HG02678 (cell line): ENCODE measurements around the gene CDK11B.

Experiments used
- ATAC-seq: cut with Tn5 transposase; IDR thresholded peaks from one replicate; pipeline ENCODE4 v1.9.1; 2021; ENCODE audit warnings: mild to moderate bottlenecking, moderate library complexity; ENCODE audit not compliant: unreplicated experiment

The CDK11B gene

DNA sequence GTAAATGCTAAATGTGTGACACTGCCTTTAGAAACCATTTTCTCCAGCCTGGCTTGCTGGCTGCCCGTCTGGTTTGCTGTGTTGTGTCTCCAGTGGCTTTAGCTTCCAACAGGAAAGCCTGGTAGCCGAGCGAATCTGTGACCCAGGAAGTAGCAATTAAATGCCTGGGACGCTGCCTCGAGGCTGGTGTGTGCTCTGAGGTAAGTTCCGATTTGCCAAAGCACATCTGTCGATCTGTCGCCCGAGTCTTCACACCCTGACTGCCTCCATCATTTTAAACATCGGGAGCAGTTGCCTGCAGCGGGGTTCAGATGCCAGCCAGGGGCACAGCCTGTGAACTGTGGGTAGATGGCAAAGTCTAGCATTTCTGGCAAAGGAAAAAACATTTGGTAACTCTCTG, 41.3 kb downstream of the CDK11B start:
- ATAC-seq: no peak

DNA sequence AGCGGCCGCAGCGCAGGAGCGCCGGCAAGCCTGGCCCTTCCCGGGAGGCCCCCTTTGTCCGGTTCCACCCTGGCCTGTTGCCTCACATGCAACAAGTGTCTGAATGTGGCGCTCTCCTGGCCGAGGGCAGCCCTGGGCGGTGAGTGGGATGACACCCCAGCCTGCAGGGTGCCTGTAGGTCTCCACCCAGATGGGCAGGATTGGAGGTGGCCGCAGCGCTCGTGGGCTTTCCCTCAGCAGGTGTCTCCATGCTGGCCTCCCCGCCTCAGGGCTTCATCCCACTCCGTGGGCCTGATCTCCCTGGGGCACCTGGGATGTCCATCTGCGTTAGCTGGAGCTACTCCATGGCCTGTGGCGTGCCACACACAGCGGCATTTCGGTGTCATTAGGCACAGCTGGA, 42.0 kb downstream of the CDK11B start:
- ATAC-seq: no peak

DNA sequence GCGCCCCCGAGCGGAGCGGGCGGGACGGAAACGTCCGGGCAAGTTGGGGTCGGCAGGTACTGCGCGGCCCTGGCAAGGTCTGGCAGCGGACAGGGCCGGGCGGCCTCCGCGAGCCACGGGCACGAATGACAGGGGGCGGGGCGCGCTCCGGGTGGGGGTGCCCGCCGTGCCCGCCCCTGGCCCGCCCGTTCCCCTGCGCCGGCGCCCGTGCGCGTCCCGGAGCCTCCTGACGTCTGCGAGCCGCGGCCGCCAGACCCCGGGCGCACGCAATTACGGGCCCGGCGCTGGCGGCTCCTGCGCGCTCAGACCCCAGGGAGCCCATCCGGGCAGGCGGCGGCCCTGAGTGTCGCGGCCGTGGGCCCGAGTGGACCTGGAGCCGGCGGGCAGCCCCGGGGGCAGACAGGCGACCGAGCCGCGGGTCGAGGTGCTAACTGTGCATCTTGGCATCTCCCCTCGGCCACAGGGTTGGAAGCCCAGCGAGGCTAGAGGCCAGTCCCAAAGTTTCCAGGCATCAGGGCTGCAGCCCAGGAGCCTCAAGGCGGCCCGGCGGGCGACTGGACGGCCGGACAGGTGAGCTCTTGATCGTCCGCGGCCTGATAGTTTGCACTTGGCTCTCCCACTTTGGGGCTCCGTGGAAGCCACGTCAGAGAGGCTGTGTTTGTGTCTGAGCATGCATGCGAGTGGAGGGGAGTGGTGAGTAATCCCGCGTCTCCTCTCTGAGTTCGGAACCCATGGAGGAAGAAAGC, 42.6 kb downstream of the CDK11B start:
- ATAC-seq: peak; percentile 20

DNA sequence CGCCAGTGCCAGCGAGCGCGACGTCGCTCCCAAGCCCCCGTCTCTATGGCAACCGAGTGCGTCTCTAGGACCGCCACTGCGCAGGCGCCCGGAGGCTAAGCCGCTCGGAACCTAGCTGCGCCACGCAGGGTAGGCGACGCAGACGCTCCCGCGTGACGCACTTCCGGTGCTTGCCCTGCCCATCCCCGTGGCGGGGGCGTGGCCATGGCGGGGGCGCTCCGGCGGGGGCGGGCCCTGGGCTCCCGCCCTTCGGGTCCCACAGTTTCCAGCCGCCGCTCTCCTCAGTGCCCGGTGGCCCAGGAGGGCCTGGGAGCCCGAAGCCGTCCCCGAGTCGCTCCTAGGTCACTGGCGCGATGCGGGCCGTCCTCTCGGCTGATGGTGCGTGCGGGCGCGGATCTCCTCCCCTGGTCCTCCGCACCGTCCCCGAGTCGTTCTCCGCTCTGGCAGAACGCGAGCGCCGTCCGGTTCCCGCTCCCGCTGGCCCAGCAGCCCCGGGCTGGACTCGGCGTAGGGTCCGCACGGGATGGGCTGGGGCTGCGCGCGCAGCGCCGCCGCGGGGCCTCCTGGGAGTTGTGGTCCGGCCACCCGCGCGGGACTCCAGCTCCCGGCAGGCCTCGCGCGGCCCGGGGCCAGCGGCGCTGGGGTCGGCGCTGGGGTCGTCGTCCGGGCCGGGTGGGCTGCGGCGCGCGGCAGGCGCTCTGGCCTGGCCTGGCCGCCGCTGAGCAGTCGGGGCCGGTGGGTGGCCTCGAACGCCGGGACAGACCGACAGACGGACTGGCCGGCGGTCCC, 43.4 kb downstream of the CDK11B start, which contains the start of gene MIB2:
MIB2 (plus strand) TSS at position 245 of the 789 bp plus-strand sequence. CDS start 7,953 bp downstream, outside the sequence.
- ATAC-seq: peak; percentile 79

DNA sequence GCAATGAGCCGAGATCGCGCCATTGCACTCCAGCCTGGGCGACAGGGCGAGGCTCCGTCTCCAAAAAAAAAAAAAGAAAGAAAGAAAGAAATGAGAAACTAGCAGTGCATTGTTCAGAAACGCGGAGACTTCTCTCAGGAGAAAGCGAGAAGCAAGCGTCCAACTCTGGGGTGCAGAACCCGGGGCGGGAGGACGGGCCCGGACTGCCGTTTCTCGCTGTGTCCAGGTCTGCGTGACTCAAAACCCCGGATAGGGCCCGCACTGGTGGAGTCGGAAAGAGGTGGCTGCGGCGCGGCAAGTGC, 43.9 kb downstream of the CDK11B start:
- ATAC-seq: no peak

DNA sequence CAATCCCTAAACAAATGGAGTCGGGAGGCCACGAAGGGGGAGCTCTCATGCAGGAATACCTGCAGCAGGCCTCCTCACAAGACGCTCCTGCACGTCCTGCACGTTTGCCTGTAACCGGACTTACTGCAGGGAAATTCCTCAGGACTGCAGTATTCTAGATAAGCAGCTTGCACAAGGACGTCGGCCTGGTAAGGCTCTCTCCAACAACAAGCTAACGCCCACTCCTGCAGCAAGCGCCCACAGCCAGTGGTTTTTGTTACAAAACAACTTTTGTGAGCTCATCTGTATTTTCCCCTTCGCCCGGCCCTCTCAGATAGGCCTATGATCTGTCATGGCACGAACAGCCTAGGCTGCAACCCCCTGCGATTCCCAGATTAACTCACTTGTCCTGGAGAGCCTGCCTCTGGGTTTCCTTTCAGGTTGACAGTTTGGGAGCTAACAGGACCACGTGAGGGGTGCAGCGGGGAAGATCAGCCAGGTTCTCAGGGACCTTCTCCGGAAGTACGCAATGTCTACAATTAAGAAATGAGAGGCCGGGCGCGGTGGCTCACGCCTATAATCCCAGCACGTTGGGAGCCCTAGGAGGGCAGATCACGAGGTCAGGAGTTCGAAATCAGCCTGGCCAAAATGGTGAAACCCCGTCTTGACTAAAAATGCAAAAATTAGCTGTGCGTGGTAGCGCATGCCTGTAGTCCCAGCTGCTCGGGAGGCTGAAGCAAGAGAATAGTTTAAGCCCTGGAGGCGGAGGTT, 44.4 kb downstream of the CDK11B start:
- no peak for ATAC-seq

DNA sequence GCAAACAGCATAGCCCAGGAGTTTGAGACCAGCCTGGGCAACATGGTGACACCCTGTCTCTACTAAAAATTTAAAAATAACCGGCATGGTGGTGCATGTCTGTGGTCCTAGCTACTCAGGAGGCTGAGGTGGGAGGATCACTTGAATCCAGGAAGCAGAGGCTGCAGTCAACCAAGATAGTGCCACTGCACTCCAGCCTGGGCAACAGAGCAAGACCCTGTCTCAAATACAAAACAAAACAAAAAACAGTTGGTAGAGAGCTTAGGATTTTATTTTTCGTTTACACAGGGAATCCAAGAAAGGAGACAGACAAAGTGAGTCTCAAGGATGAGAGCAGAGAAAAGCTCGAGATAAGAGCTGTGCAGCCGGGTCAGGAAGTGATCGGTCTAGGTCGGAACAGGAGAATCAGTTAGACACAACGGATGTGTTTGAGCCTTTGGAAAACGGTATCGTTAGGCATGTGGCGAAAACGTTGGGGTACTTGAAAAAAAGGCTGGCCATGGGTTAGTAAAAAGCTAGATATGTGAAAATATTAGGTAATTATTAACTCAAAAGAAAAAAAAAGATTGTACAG, 45.2 kb downstream of the CDK11B start:
- no peak for ATAC-seq

DNA sequence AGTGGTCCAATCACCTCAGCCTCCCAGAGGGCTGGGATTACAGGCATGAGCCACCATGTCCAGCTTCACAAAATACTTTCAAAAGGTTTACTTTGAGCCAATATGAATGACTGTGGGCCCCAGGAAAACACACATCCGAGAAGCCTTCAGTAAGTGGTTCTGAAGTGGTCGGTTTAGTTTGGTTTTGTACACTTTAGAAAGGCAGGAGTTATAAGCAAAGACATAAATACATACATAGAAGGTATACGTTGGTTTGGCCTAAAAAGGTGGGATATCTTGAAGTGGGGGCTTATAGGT, 46.8 kb downstream of the CDK11B start:
- no peak for ATAC-seq

DNA sequence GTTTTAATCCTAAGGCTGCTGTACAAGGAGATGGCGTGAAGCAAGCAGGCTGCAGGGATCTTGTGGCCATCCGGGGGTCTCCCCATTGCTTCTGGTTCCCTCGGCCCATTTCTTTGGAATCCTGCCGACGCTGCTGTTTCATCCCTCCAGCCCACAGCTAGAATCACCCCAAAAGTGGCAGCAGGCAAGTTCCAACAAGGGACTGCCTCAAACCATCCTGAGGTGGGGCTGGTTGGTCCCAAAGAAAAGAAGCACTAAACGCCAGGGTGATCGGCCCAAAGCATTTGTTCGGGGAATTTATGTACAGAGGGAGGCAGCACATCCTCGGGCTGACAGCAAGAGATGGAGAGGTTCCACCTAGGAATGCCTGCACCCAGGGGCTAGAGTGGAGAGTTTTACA, 48.0 kb downstream of the CDK11B start:
- no peak for ATAC-seq

DNA sequence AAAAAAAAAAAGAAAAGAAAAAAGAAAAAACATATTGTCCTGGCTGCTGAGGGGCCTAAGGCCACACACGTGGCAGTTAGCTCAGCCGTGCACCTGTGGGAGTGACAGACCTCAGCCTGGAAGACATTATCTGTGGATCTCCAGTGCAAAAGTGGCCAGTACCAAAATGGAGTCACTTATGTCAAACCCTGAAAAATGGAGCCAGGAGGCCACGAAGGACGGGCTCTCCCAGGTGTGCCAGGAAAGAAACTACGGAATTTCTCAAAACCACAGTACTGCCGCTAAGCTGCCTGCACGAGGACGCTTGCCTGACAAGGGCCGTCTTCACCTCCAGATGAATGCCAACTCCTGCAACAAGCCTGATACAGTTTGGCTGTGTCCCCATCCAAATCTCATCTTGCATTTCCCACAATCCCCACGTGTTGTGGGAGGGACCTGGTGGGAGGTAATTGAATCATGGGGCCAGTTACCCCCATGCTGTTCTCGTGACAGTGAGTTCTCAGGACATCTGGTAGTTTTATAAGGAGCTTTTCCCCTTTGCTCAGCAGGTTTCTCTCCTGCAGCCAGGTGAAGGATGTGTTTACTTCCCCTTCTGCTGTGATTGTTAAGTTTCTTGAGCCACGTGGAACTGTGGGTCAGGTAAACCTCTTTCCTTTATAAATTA, 48.9 kb downstream of the CDK11B start:
- no peak for ATAC-seq

DNA sequence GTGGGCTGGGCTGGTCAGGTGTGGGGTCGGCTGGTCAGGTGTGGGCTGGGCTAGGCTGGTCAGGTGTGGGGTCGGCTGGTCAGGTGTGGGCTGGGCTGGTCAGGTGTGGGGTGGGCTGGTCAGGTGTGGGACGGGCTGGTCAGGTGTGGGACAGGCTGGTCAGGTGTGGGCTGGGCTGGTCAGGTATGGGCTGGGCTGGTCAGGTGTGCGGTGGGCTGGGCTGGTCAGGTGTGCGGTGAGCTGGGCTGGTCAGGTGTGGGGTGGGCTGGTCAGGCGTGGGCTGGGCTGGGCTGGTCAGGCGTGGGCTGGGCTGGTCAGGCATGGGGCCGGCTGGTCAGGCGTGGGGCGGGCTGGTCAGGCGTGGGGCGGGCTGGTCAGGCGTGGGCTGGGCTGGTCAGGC, 52.6 kb downstream of the CDK11B start:
- ATAC-seq: no peak

DNA sequence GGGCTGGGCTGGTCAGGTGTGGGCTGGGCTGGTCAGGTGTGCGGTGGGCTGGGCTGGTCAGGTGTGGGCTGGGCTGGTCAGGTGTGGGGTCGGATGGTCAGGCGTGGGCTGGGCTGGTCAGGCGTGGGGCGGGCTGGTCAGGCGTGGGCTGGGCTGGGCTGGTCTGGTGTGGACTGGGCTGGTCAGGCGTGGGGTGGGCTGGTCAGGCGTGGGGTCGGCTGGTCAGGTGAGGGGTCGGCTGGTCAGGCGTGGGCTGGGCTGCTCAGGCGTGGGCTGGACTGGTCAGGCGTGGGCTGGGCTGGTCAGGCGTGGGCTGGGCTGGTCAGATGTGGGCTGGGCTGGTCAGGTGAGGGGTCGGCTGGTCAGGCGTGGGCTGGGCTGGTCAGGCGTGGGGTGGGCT, 53.1 kb downstream of the CDK11B start:
- no peak for ATAC-seq

DNA sequence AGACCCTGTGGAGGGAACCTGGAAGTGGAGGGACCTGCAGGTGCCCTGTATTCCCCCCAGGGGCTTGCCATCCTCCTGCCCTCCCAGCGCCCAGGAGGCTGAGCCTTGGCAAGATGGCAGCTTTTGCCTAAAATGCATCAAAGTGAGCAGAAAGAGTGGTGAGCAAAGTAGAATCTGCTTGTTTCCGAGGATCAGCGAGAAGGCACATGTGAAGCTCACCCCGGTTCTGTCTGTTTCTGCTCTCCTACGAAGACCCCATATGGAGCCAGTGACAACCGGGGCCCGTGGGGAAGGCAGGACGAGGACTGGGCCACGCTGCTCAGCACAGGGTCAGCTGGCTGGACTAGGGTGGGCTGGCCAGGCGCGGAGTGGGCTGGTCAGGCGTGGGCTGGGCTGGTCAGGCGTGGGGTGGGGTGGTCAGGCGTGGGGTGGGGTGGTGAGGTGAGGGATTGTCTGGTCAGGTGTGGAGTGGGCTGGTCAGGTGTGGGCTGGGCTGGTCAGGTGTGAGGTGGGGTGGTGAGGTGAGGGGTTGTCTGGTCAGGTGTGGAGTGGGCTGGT, 53.7 kb downstream of the CDK11B start:
- ATAC-seq: no peak

DNA sequence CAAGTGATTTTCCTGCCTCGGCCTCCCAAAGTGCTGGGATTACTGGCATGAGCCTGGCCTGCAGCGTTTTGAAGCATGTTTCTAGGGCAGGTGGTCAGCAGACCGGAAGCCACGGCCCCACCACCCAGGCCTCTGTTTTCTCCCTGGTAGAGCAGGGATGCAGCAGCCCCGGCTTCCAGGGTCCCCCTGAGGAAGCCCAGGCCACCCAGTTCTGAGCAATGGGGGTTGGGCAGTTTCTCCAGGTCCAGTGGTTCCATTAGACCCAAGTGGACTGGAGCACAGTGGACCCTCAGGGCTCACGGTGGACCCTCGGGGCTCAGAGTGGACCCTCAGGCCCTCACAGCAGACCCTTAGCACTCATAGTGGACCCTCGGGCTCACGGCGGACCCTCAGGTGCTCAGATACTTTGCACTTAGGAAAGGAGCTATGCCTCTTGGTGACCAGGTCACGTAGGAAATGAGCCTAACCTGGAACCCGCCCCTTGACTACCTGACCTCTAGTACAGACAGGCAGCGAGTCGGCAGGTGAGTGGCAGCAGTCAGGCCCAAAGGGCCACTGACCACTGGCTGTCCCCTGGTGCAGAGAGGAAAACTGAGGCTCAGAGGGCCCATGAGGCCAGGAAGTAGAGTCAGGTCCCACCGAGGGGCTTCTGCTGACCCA, 54.3 kb downstream of the CDK11B start:
- ATAC-seq: no peak

DNA sequence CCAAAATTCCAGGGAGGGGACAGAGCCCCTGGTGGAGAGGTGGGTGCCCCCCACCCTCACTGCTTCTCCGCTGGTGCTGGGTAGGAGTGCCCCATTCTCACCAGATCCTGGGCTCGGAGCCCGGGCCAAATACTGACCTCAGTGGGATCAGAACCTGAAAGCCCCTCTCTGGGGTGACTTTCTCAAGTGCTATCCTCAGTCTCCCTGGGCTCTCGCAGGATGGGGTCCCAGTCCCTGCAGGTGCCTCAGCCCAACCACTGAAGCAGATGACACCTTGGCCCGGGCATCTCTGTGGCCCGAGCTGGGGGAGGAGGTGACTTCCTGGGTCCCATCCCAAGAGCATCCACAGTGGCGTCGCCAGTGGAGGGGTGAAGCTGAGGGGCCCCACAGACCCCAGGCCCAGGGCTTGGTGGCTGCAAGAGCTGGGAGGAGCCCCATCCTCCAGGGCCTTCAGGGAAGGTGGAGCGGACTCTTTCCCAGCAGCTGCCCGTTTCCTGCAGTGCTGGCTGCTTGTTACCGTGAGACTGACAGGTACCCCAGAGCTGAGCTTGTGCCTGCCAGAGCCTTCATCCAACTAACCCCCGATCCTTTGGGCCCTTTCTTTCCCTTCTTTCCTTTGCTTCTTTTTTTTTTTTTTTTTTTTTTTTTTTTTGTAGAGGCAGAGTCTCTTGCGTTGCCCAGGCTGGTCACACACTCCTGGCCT, 55.0 kb downstream of the CDK11B start:
- ATAC-seq: no peak

DNA sequence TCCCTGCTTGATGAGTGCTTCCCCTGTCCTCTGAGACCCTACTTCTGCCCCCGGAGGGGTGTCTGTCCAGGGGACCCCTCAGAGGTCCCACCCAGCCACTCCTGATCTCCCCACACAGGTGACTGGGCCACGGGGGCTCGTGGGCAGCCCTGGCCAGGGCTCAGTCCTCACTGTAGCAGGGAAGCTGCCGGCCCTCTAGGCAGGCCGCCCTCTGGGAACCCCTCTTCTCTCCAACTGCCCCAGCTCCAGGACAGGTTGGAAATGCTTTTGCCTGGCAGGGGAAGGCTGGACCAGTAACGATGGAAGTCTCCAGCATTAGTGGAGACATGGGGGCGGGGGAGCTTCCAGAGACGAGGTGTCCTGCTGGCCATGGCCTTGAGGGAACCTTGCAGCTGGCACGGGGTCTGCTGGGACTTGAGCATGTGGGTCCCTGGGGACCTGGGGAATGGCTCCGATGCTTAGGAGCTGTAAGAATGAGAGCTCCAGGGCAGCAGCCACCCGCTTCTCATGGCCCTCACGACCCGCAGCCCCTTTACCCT, 55.8 kb downstream of the CDK11B start:
- no peak for ATAC-seq

DNA sequence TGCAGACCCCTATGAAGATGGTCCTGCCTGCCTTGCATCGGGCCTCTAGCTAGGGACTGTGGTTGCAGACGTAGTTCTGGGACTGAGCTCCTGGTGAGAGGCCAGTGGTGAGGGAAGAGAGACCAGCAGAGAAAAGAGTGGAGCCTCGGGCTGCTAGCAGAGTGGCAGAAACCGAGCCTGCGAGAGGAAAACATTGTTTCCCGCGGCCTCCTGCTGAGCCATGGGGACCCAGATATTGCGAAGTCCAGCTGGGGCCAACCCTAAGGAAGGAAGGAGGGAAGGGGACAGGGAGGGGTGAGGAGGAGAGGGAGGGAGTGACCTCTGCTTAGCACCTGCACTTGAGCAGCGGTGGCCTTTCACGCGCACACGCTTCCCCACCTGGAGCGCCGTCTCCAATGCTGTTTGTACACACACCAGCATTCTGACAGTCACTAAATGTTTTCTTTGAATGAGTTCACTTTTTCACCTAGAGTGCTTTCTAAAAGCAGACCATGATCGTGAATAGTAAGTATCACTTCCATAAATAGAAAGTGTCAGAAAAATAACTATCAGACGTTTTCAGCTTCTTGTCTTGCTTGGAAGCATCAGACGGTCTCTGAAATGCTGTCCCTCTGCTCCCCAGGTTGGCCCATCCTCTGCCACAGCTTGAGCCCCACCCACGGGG, 56.4 kb downstream of the CDK11B start:
- ATAC-seq: no peak

DNA sequence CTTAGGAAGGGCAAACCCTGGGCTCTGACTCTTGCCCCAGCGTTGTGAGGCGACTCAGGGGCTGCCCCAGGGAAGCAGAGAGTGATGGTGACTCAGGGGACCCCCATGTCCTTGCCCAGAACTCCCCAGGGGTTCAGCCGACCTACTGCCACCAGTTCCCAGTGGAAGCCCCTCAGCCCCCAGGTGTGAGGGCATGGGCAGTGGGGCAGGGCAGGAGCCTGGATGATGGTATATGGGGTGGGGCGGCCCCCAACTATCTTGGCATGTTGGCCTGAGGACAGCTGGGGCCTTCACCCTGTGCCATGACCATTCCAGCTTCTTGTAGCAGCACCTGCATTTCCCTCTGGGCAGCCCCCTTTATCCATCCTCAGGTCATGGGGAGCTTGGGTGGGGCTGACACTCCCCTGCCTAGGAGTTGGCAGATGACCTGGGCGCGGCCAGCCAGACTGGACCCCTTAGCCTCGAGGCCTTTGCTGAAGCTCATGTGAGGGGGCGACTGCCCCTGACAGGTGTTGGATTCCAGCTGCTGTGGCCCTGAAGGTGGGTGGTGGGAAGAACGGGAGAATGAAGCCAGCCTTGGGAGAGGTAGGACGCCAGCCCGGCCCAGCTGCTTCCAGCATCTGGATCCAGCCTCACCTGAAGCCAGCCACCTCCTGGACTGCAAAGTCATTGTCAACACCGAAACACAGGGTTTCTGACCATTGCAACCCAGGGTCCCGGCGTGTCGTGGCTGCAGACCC, 57.1 kb downstream of the CDK11B start:
- ATAC-seq: no peak
